HepG2 (cell line): ENCODE measurements around the gene GP2. TPM values are rescaled to one million over a fixed set of nuclear protein-coding genes. Genes with fewer than 3 reads are reported as not detected.

Experiments used
- ATAC-seq: fragments of 200-7000 bp; cut with Tn5 transposase; 3 replicates; pipeline ENCODE4 v1.9.1; 2020; ENCODE audit warnings: mild to moderate bottlenecking, moderate library complexity
- BruUV-seq: library from RNA; stranded (reverse); fragments of 400-500 nt; replicated peaks from 2 replicates; lab custom pipeline; 2021; lab: Mats Ljungman, UMichigan
- CTCF ChIA-PET: fragments of 300-600 bp; formaldehyde crosslinking; extraction: SDS; loops from one replicate; lab custom pipeline; 2021; ENCODE audit warnings: low total read pairs, inconsistent platforms, low intra/inter-chr PET ratio; lab: Yijun Ruan, JAX
- POLR2A ChIA-PET: fragments of 350-600 bp; sonication (Branson Sonifier 250); formaldehyde crosslinking; loops from one replicate; lab custom pipeline; 2020; ENCODE audit warnings: antibody characterized with exemption, inconsistent platforms; lab: Yijun Ruan, JAX
- DNase-seq: peaks from one replicate; pipeline ENCODE4 v3.0.0-alpha.2; 2015; ENCODE audit warnings: low spot score
- FAIRE-seq: peaks from 3 replicates; lab custom pipeline; 2011; peaks lifted over from hg19 to GRCh38; lab: Jason Lieb, UNC
- H2AFZ ChIP-seq: one replicate; pipeline ENCODE4 v1.6.1; 2011; ENCODE audit warnings: low read length, inconsistent platforms
- H3K27ac ChIP-seq: fragments of 300-600 bp; 3 replicates; pipeline ENCODE4 v1.8.0; 2011; ENCODE audit warnings: mixed run types, mild to moderate bottlenecking, mixed read lengths, low read length, inconsistent platforms; ENCODE audit not compliant: insufficient read depth; ENCODE audit errors: extremely low read length
- H3K27me3 ChIP-seq, 2 experiments: fragments of 200-600 bp in 1 of 2; 2 replicates in 1 of 2; 3 replicates in 1 of 2; pipeline versions ENCODE4 v1.6.0 to v1.8.0; 2011; ENCODE audit warnings: low read length in 2 of 2, mild to moderate bottlenecking in 2 of 2, moderate library complexity in 2 of 2, inconsistent platforms in 1 of 2; ENCODE audit not compliant: insufficient read depth in 2 of 2, control insufficient read depth in 1 of 2
- H3K36me3 ChIP-seq, 2 experiments: fragments of 200-600 bp in 1 of 2; replicated peaks in 1 of 2; 2 replicates in 1 of 2; 3 replicates in 1 of 2; pipeline versions ENCODE4 v1.5.1 to v1.8.0; 2011; ENCODE audit warnings: low read length in 2 of 2, inconsistent platforms in 1 of 2; ENCODE audit not compliant: insufficient read depth in 2 of 2, control insufficient read depth in 1 of 2
- H3K4me1 ChIP-seq: 2 replicates; pipeline ENCODE4 v1.5.1; 2012; ENCODE audit warnings: low read length, inconsistent platforms; ENCODE audit not compliant: insufficient read depth
- H3K4me2 ChIP-seq: 2 replicates; pipeline ENCODE4 v1.6.0; 2011; ENCODE audit warnings: low read depth, low read length, inconsistent platforms
- H3K4me3 ChIP-seq, 3 experiments: fragments of 200-600 bp in 1 of 3; sonication (generic), shearing (Covaris generic) in 1 of 3; replicated peaks in 1 of 3; 2 replicates each; pipeline ENCODE4 v1.5.1; 2011 to 2016; ENCODE audit warnings: low read length in 3 of 3, inconsistent platforms in 2 of 3, low read depth in 2 of 3, mild to moderate bottlenecking in 2 of 3, control low read depth in 1 of 3, mixed read lengths in 1 of 3; ENCODE audit not compliant: insufficient read depth in 1 of 3
- H3K79me2 ChIP-seq: one replicate; pipeline ENCODE4 v1.6.1; 2011; ENCODE audit warnings: low read length, inconsistent platforms; ENCODE audit not compliant: insufficient read depth
- H3K9ac ChIP-seq: 2 replicates; pipeline ENCODE4 v1.6.0; 2011; ENCODE audit warnings: mild to moderate bottlenecking, low read depth, low read length, inconsistent platforms; ENCODE audit not compliant: insufficient read depth
- H3K9me3 ChIP-seq: 2 replicates; pipeline ENCODE4 v1.5.1; 2012; ENCODE audit warnings: mild to moderate bottlenecking, low read length
- H4K20me1 ChIP-seq: 2 replicates; pipeline ENCODE4 v1.6.0; 2011; ENCODE audit warnings: inconsistent platforms, mild to moderate bottlenecking, low read length, moderate library complexity; ENCODE audit not compliant: insufficient read depth
- IRX3 ChIP-seq: sonication (generic); formaldehyde crosslinking; IDR thresholded peaks from 2 replicates; pipeline ENCODE4 v1.8.1; 2023; ENCODE audit warnings: mild to moderate bottlenecking, low read depth, missing genetic modification reagents, borderline replicate concordance
- ZBTB40 ChIP-seq, 2 experiments: fragments of 450-650 bp in 1 of 2; sonication (generic) in 1 of 2; formaldehyde crosslinking in 1 of 2; IDR thresholded peaks; 2 replicates each; pipeline versions ENCODE4 v1.6.1 to v1.8.0; 2016 to 2022; ENCODE audit warnings: antibody characterized with exemption in 1 of 2, mild to moderate bottlenecking in 1 of 2, missing genetic modification reagents in 1 of 2
- ZNF121 ChIP-seq: sonication (generic); formaldehyde crosslinking; IDR thresholded peaks from 2 replicates; pipeline ENCODE4 v1.5.0; 2020; ENCODE audit warnings: mild to moderate bottlenecking, missing genetic modification reagents
- ZNF678 ChIP-seq: sonication (generic); formaldehyde crosslinking; IDR thresholded peaks from 2 replicates; pipeline ENCODE4 v1.4.0; 2020; ENCODE audit warnings: mild to moderate bottlenecking, missing genetic modification reagents
- ZNF768 ChIP-seq: sonication (generic); formaldehyde crosslinking; IDR thresholded peaks from 2 replicates; pipeline ENCODE4 v1.4.0; 2020; ENCODE audit warnings: missing genetic modification reagents
- WGBS: methylation state at CpG from one replicate; pipeline ENCODE4 v1.1.6; 2017; ENCODE audit warnings: low lambda C conversion rate; 5-methylcytosine and 5-hydroxymethylcytosine counted together
- in situ Hi-C: cut with HindIII; loops from 2 replicates; pipeline ENCODE4 v1.10.0; 2017; ENCODE audit warnings: low pct_unique_long_range_greater_than_20kb; ENCODE audit not compliant: extremely low pct_ligation_motif_present
- intact Hi-C: fragments of 100-400 bp; cut with micrococcal nuclease; formaldehyde crosslinking; loops from one replicate; pipeline ENCODE4 v1.10.0; 2022; ENCODE audit not compliant: unreplicated experiment
- polyA plus RNA-seq, 8 experiments: library from polyadenylated mRNA; depleted of rRNA in 3 of 8; stranded (reverse) in 7 of 8; unstranded in 1 of 8; fragments of >200 nt; fragmentation: Illumina TruSeq in 4 of 8; extraction: Trizol in 4 of 8; gene quantifications; 2 replicates each; pipeline versions ENCODE4 v1.2.1 to v1.2.3, GENCODE V29; 2011 to 2016; ENCODE audit warnings: low read depth in 4 of 8, missing spikeins in 1 of 8, mixed read lengths in 1 of 8; ENCODE audit not compliant: insufficient read depth in 1 of 8
- total RNA-seq, 5 experiments: library from RNA; depleted of rRNA; stranded (reverse); fragments of >200 nt; fragmentation: Illumina TruSeq; extraction: Trizol; gene quantifications; 2 replicates each; pipeline ENCODE4 v1.2.3, GENCODE V29; 2016; ENCODE audit warnings: low read depth in 1 of 5

Gene GP2
- total and polyA plus RNA-seq, 2 of the 13 experiments (the other 11 are each of a cell fraction or from before 2014, with no cell fraction given) = 0.15 to 0.69 TPM

- H4K20me1 ChIP-seq = no peaks in the 10 kb centered on the region
- H3K4me1 ChIP-seq = no peaks in the 10 kb centered on the region
- TF ChIP-seq ZNF121 (CRISPR knock-in tag) (no peak), ZBTB40 (IDR thresholded peaks at IDR 0.05) (no peak), ZBTB40 (CRISPR knock-in tag; IDR thresholded peaks at IDR 0.05) (no peak), ZNF678 (CRISPR knock-in tag) (no peak), IRX3 (no peak), ZNF768 (CRISPR knock-in tag) (peak; percentile 55; the same call in 1 of the 2 replicates)
- TF ChIP-seq, all 625 proteins: peak for 1
- FAIRE-seq (no peak), DNase-seq (no peak), ATAC-seq (no peak)
- H3K4me3 ChIP-seq = no peak overlapping the region
- ChIA-PET CTCF (no interaction called here), POLR2A (no interaction called here)
- H3K27ac ChIP-seq = no peak overlapping the region
- H3K36me3 ChIP-seq = no peaks in the 10 kb centered on the region
- no TSS peak for BruUV-seq
- intact Hi-C loops = no loop called here
- H3K27me3 ChIP-seq = peaks cover 0 to 16% of the 10 kb centered on the region in 2 experiments; a peak in 2 of 5 replicates
- no peak overlapping the region for H3K9ac ChIP-seq
- H2AFZ ChIP-seq = no peak overlapping the region
- WGBS = 30% methylated on average over 9 of the region's 9 CpGs
- no peaks in the 10 kb centered on the region for H3K9me3 ChIP-seq
- H3K4me2 ChIP-seq = no peak overlapping the region
- H3K79me2 ChIP-seq = no peaks in the 10 kb centered on the region
- in situ Hi-C loops = no loop called here
These were observed 65.1 kb downstream of the GP2 start for GRCh38 chr16:20262248-20262647.
